ENCODE data around the gene UBD.

Gene UBD

GRCh38 chr6:29559524-29560287 is at the start of gene UBD:
UBD (minus strand) TSS chr6:29559732; CDS start chr6:29559701, 31 bp downstream.
- Histone ChIP-seq H3K4me3 (ENCODE audit: insufficient read depth, low read length, poor library complexity, severe bottlenecking) (no peak within 1 kb of the TSS), H3K79me2 (ENCODE audit: insufficient read depth, low read length) (no peaks in the 10 kb centered on the region), H3K4me2 (ENCODE audit: low read depth, low read length, poor library complexity, severe bottlenecking) (no peak within 1 kb of the TSS), H3K9me3 (ENCODE audit: insufficient read depth, low read length) (no peaks in the 10 kb centered on the region), H3K9ac (ENCODE audit: low read length) (no peak within 1 kb of the TSS), H3K27me3 (ENCODE audit: low read length) (no peaks in the 10 kb centered on the region), H4K20me1 (ENCODE audit: low read depth, low read length) (no peaks in the 10 kb centered on the region), H2AFZ (ENCODE audit: low read depth, low read length, severe bottlenecking) (no peak within 1 kb of the TSS), H3F3A (ENCODE audit: insufficient read depth) (no peaks in the 10 kb centered on the region), H3K9me2 (replicated peaks; ENCODE audit: insufficient read depth, low read length) (no peaks in the 10 kb centered on the region), H3K27ac (ENCODE audit: low read depth, low read length) (no peak within 1 kb of the TSS), H3K36me3 (ENCODE audit: low read length) (no peaks in the 10 kb centered on the region)
- TF ChIP-seq EZH2phosphoT487 (conservative IDR thresholded peaks at IDR 0.05; ENCODE audit: low read length) (no peak), CTCF (IDR thresholded peaks at IDR 0.05; ENCODE audit: insufficient read depth, low read length, poor library complexity, severe bottlenecking) (no peak)

GRCh38 chr6:29608131-29608530 is 48.6 kb upstream of the UBD start:
- no peaks in the 10 kb centered on the region for H3K27me3 ChIP-seq (ENCODE audit: low read length)

GRCh38 chr6:29603930-29604329 is 44.4 kb upstream of the UBD start:
- H3K36me3 ChIP-seq (ENCODE audit: low read length), result no peaks in the 10 kb centered on the region
- no peak overlapping the region for H3K4me2 ChIP-seq (ENCODE audit: low read depth, low read length, poor library complexity, severe bottlenecking)
- H4K20me1 ChIP-seq (ENCODE audit: low read depth, low read length), result no peaks in the 10 kb centered on the region

More at GRCh38 chr6:29608131-29608530, 48.6 kb upstream of the UBD start:
- H3K4me3 ChIP-seq (ENCODE audit: insufficient read depth, low read length, poor library complexity, severe bottlenecking), result no peak overlapping the region
- H3K36me3 ChIP-seq (ENCODE audit: low read length), result no peaks in the 10 kb centered on the region
- H3K9ac ChIP-seq (ENCODE audit: low read length), result no peak overlapping the region
- H3K9me3 ChIP-seq (ENCODE audit: insufficient read depth, low read length), result no peaks in the 10 kb centered on the region
- H4K20me1 ChIP-seq (ENCODE audit: low read depth, low read length), result no peaks in the 10 kb centered on the region
- H3K9me2 ChIP-seq (replicated peaks; ENCODE audit: insufficient read depth, low read length), result no peaks in the 10 kb centered on the region
- no peaks in the 10 kb centered on the region for H3K79me2 ChIP-seq (ENCODE audit: insufficient read depth, low read length)
- no peak overlapping the region for H3K27ac ChIP-seq (ENCODE audit: low read depth, low read length)
- H3F3A ChIP-seq (ENCODE audit: insufficient read depth), result no peaks in the 10 kb centered on the region
- H2AFZ ChIP-seq (ENCODE audit: low read depth, low read length, severe bottlenecking), result no peak overlapping the region
- no peak overlapping the region for H3K4me2 ChIP-seq (ENCODE audit: low read depth, low read length, poor library complexity, severe bottlenecking)
- no peak for TF ChIP-seq CTCF (IDR thresholded peaks at IDR 0.05; ENCODE audit: insufficient read depth, low read length, poor library complexity, severe bottlenecking)
- TF ChIP-seq EZH2phosphoT487 (conservative IDR thresholded peaks at IDR 0.05; ENCODE audit: low read length), result no peak

More at GRCh38 chr6:29603930-29604329, 44.4 kb upstream of the UBD start:
- H2AFZ ChIP-seq (ENCODE audit: low read depth, low read length, severe bottlenecking), result no peak overlapping the region
- no peak overlapping the region for H3K4me3 ChIP-seq (ENCODE audit: insufficient read depth, low read length, poor library complexity, severe bottlenecking)
- TF ChIP-seq EZH2phosphoT487 (conservative IDR thresholded peaks at IDR 0.05; ENCODE audit: low read length) (no peak), CTCF (IDR thresholded peaks at IDR 0.05; ENCODE audit: insufficient read depth, low read length, poor library complexity, severe bottlenecking) (no peak)
- H3K9ac ChIP-seq (ENCODE audit: low read length), result no peak overlapping the region
- H3K27me3 ChIP-seq (ENCODE audit: low read length), result no peaks in the 10 kb centered on the region
- no peaks in the 10 kb centered on the region for H3K79me2 ChIP-seq (ENCODE audit: insufficient read depth, low read length)
- H3K9me2 ChIP-seq (replicated peaks; ENCODE audit: insufficient read depth, low read length), result no peaks in the 10 kb centered on the region
- no peaks in the 10 kb centered on the region for H3F3A ChIP-seq (ENCODE audit: insufficient read depth)
- no peak overlapping the region for H3K27ac ChIP-seq (ENCODE audit: low read depth, low read length)
- no peaks in the 10 kb centered on the region for H3K9me3 ChIP-seq (ENCODE audit: insufficient read depth, low read length)
